Motor neuron (in vitro differentiated cells): Measurements from ENCODE around the gene PPM1L. TPM values are rescaled to one million over a fixed set of nuclear protein-coding genes. Genes with fewer than 3 reads are reported as not detected.
"Not testable (repeated sequence)": the region's sequence is repeated elsewhere in the genome, so short reads cannot be mapped to it uniquely, and the experiment has no call there.

ENCODE experiments used
- ATAC-seq, 8 experiments: fragments of 200-7000 bp; cut with Tn5 transposase; replicated peaks in 6 of 8; 2 replicates each; pipeline ENCODE4 v1.8.0; 2021; ENCODE audit warnings: mild to moderate bottlenecking in 8 of 8, moderate library complexity in 8 of 8
- H3K27ac ChIP-seq, 2 donors: fragments of 250-450 bp; sonication (Bioruptor Pico); 2 replicates each; pipeline ENCODE4 v1.9.0; 2021; ENCODE audit warnings: antibody characterized with exemption in 2 of 2, mild to moderate bottlenecking in 2 of 2, moderate library complexity in 1 of 2
- H3K4me1 ChIP-seq, 2 donors: fragments of 250-450 bp; sonication (Bioruptor Pico); replicated peaks in 1 of 2; 2 replicates each; pipeline ENCODE4 v1.6.1; 2021; ENCODE audit warnings: antibody characterized with exemption in 2 of 2, mild to moderate bottlenecking in 2 of 2, moderate library complexity in 1 of 2
- H3K4me3 ChIP-seq, 5 donors: fragments of 250-450 bp; sonication (Bioruptor Pico); 2 replicates each; pipeline ENCODE4 v1.9.0; 2021; ENCODE audit warnings: antibody characterized with exemption in 5 of 5, mild to moderate bottlenecking in 5 of 5, moderate library complexity in 4 of 5
- WGBS, 10 experiments: fragments of 450-650 bp; shearing (Covaris generic); methylation state at CpG; one replicate each; pipeline ENCODE4 v1.0.0; 2022; 5-methylcytosine and 5-hydroxymethylcytosine counted together
- in situ Hi-C, 9 experiments: fragments of 400-800 bp; cut with MboI; loops; one replicate each; pipeline ENCODE4 v1.15.0; 2021; ENCODE audit warnings: low sequenced_read_pairs in 9 of 9, low pct_unique_long_range_greater_than_20kb in 2 of 9; ENCODE audit not compliant: unreplicated experiment in 9 of 9
- total RNA-seq, 8 experiments: library from RNA; unstranded; fragments of 300-600 nt; gene quantifications; 2 replicates each; pipeline versions ENCODE4 v1.2.3 to v1.2.4, GENCODE V29; 2022

PPM1L gene
- total RNA-seq: 10 to 100 TPM; 10.8 to 27.3 (median 22.1) TPM

DNA sequence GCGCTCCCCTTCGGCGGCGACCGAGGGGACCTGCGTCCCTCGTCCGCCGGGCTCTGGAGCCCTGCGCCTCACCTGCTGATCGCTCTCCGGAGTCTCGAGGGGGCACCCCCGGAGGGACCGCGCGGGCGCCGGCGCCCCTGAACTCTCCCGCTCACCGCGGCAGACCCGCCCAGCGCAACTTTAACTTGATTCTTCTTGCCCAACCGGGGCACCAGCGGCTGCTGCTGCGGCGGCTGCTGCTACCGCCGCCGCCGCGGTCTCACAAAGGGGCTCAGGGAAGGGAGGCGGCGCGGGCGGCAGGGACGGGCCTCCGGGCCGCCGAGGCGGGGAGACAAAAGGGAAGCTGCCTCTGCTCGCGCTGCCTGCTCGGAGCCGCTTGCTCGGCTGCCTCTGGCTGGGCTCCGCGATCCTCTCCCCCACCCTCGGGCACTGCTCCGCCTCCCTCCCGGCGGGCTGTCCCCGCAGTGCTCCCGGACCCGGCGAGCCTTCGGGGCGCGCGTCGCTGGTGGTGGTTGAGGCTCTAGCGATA is at the start of gene PPM1L:
PPM1L (plus strand) TSS at position 456 of the 529 bp plus-strand sequence.
- H3K4me1 ChIP-seq: peaks cover 10 to 31% of the 10 kb centered on the region in 2 donors
- peak within 1 kb of the TSS; percentile 57 to 75 (median 63) for H3K4me3 ChIP-seq
- in situ Hi-C loops: loop anchor here in 1 of 9 experiments (25.0 kb wide), 1 partner anchor 194 kb away; the partner anchor contains the start of gene KPNA4
- peak within 1 kb of the TSS; percentile 92 to 95 for H3K27ac ChIP-seq
- whole genome bisulfite sequencing, 10 experiments: 0 to 20% (median 7%) methylated on average over 1 to 4 of the region's 64 CpGs; no CpG with 5 or more reads in 7 of the 10 experiments
- peak; percentile 22 to 51 (median 40) for ATAC-seq

DNA sequence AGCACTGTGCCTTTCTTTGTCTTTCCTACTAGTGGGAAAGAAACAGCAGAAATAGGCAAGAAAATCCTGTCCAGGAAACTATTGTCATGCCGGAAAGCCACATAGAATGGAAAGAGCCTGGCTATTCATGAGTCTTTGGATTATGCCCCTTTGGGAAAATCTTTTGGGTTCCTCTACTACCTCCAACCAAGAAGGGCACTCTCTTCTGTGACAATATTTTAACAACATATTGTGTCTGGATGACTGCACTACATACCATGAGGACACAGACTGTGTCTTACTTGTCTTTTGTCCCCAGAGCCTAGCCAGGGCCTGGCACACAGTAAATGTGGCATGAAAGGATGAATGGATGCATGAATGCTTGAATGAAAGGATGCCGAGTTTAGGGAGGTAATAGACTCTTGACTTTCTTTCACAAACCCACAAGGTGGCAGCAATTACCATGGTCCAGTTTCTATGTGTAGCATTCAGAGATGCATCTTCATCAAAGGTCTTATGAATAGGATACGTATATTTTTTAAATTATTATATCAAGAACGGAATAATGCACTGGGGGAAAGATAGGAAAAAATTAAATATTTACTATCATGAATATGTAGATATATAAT is 48.7 kb upstream of the PPM1L start:
- no peaks in the 10 kb centered on the region for H3K4me1 ChIP-seq
- in situ Hi-C loops: loop anchor here in 7 of 9 experiments (25.0 kb wide), 3 partner anchors 230 to 730 kb away; no protein-coding TSS in a partner anchor
- no peak overlapping the region for H3K27ac ChIP-seq
- ATAC-seq: peak; percentile 52 to 91 (median 72)
- no peak overlapping the region for H3K4me3 ChIP-seq
- 0 to 45% (median 24%) methylated on average over 1 to 4 of the region's 4 CpGs; no CpG with 5 or more reads in 1 of the 10 experiments for WGBS, 10 experiments

DNA sequence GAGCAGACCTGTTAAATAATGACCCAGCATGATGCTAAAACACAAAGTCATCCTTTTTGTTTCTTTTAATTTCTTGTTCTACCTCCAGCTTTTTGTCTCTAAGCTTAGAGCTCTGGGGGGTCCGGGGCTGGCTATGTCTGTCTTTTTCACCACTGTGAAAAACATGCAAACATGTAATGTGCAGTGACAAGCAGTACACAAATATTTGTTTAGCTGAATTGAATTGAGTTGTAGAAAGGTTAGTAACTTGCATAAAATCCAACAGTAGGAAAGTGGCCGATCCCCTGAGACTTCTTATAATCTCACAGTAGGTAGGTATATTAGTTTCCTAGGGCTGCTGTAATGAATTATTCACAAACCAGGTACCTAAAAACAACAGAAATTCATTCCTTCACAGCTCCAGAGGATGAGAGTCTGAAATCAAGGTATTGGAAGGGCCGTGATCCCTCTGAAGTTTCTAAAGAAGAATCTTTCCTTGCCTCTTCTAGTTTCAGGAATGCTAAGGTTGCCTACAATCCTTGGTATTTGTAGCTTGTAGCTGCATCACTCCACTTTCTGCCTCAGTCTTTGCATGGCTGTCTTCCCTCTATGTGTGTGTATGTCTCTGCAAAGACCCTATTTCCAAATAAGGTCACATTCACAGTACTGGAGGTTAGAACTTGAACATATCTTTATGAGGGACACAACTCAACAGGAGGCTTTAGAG is 46.4 kb upstream of the PPM1L start:
- no peak for ATAC-seq
- Histone ChIP-seq H3K4me1 (no peaks in the 10 kb centered on the region), H3K4me3 (no peak overlapping the region), H3K27ac (no peak overlapping the region)
- in situ Hi-C loops: loop anchor here in 7 of 9 experiments (25.0 kb wide), 3 partner anchors 228 to 728 kb away; no protein-coding TSS in a partner anchor
- WGBS, 10 experiments: 29 to 100% (median 85%) methylated on average over 1 to 3 of the region's 3 CpGs; no CpG with 5 or more reads in 1 of the 10 experiments

DNA sequence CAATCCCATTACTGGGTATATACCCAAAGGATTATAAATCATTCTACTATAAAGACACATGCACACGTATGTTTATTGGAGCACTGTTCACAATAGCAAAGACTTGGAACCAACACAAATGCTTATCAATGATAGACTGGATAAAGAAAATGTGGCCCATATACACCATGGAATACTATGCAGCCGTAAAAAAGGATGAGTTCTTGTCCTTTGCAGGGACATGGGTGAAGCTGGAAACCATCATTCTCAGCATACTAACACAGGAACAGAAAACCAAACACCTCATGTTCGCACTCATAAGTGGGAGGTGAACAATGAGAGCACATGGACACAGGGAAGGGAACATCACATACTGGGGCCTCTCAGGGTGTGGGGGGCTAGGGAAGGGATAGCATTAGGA is 42.9 kb upstream of the PPM1L start:
- H3K4me1 ChIP-seq, H3K27ac ChIP-seq, H3K4me3 ChIP-seq, ATAC-seq: not testable (repeated sequence)
- WGBS, 10 experiments: 33 to 93% (median 58%) methylated on average over 1 to 2 of the region's 3 CpGs; no CpG with 5 or more reads in 6 of the 10 experiments
- in situ Hi-C loops: loop anchor here in 7 of 9 experiments (25.0 kb wide), 3 partner anchors 224 to 724 kb away; no protein-coding TSS in a partner anchor

DNA sequence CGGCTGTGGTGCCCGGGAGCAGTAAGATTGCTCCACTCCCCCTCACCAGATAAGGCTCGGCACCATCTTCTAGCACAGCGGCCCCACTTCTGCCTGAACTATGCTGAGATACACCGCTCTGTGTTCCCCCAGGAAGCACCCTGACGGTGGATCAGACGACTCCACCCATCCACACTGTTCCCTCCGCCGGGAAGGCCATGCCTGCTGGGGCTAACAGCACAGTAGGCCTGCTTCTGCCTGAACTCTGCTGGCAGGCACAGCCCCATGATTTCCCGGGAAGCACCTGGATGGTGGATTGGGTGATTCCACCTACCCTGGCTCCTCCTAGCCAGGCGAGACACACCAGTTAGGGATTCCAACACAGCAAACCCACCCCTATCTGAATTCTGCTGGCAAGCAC is 36.3 kb upstream of the PPM1L start:
- Histone ChIP-seq H3K4me3 (no peak overlapping the region), H3K27ac (no peak overlapping the region), H3K4me1 (no peaks in the 10 kb centered on the region)
- in situ Hi-C loops: loop anchor here in 7 of 9 experiments (25.0 kb wide), 3 partner anchors 218 to 718 kb away; no protein-coding TSS in a partner anchor
- 40 to 100% (median 80%) methylated on average over 1 to 5 of the region's 11 CpGs; no CpG with 5 or more reads in 4 of the 10 experiments for WGBS, 10 experiments
- ATAC-seq: no peak

DNA sequence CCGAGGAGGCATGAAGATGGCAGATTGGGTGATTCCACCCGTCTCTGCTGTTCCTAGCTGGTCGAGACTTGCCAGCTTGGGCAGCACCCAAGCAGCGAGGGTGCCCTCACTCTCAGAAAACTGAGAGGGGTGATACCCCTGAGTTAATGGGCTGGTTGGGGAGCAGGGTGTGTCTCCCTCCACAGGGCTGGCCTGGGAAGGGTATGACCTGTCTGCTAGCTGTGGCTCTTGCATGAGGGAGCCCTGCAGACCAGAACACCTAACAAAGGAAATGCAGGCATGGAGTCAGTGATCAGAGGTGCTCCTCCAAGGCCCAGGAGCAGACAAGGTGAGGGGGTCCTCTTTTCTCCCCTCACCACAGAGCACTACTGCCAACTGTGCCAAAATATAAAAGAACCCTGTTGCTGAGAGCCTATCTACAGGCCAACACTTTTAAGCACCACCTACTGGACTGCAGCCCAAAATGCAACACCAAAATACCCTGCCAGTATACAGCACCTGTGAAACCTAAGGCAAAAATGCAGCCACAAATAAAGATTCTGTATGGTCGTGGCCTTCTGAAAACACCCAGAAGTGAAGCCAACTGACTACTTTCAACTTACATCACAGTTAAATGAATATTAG is 35.8 kb upstream of the PPM1L start:
- no peaks in the 10 kb centered on the region for H3K4me1 ChIP-seq
- in situ Hi-C loops: loop anchor here in 7 of 9 experiments (25.0 kb wide), 3 partner anchors 217 to 717 kb away; no protein-coding TSS in a partner anchor
- no peak overlapping the region for H3K4me3 ChIP-seq
- peak in 1 of 8 experiments; percentile 35 for ATAC-seq
- no peak overlapping the region for H3K27ac ChIP-seq
- 40 to 83% (median 58%) methylated on average over 1 to 3 of the region's 5 CpGs; no CpG with 5 or more reads in 4 of the 10 experiments for WGBS, 10 experiments

DNA sequence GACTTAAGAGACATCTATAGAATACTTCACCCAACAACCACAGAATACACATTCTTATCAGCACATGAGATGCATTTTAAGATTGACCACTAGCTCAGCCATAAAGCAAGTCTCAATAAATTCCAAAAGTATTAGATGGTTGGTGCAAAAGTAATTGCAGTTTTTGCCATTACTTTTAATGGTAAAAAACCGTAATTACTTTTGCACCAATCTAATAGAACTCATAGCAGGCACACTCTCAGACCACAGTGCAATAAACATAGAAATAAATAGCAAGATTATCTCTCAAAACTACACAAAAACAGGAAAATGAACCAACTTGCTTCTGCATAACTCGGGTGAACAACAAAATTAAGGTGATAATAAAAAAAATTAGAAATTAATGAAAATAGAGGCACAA is 33.7 kb upstream of the PPM1L start:
- H3K4me3 ChIP-seq: no peak overlapping the region
- H3K27ac ChIP-seq: no peak overlapping the region
- in situ Hi-C loops: loop anchor here in 7 of 9 experiments (25.0 kb wide), 3 partner anchors 215 to 715 kb away; no protein-coding TSS in a partner anchor
- ATAC-seq: no peak
- no peaks in the 10 kb centered on the region for H3K4me1 ChIP-seq
- WGBS, 10 experiments: 0 to 92% (median 67%) methylated on average over 1 to 2 of the region's 2 CpGs

DNA sequence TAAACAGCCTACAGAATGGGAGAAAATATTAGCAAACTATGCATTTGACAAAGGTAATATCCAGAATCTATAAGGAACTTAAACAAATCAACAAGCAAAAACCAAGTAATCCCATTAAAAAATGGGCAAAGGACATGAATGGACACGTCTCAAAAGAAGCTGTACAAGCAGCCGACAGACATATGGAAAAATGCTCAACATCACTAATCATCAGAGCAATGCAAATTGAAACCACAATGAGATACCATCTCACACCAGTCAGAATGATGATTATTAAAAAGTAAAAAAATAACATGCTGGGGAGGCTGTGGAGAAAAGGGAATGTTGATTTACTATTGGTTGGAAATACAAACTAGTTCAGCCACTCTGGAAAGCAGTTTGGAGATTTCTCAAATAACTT is 30.7 kb upstream of the PPM1L start:
- no peaks in the 10 kb centered on the region for H3K4me1 ChIP-seq
- no peak overlapping the region for H3K4me3 ChIP-seq
- WGBS, 10 experiments: 6 to 100% (median 81%) methylated on average over 1 to 2 of the region's 2 CpGs; no CpG with 5 or more reads in 3 of the 10 experiments
- ATAC-seq: peak in 2 of 8 experiments; percentile 55 to 65
- in situ Hi-C loops: no loop called here
- no peak overlapping the region for H3K27ac ChIP-seq

DNA sequence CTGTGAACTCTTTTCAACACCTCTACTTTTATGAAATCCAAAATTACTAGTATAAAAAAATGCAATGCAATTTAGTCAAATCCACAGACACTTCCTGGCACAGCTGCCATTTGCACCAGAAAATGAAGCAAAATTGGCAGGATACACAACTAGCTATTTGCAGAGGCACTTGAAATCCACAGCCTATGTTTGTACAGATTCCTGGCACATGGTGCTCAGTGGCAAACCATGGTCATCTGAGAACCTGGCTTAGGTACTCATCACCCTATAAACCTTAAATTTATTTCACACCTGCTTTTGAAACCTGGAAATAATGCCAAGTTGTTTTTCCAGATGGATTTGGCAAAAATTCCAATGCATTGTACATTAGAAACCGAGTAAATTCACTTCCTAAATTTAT is 20.2 kb upstream of the PPM1L start:
- Histone ChIP-seq H3K27ac (no peak overlapping the region), H3K4me3 (no peak overlapping the region), H3K4me1 (no peaks in the 10 kb centered on the region)
- WGBS, 10 experiments: 0 to 67% (median 40%) methylated on average over 1 of the region's 1 CpG; no CpG with 5 or more reads in 5 of the 10 experiments
- no peak for ATAC-seq
- in situ Hi-C loops: no loop called here

DNA sequence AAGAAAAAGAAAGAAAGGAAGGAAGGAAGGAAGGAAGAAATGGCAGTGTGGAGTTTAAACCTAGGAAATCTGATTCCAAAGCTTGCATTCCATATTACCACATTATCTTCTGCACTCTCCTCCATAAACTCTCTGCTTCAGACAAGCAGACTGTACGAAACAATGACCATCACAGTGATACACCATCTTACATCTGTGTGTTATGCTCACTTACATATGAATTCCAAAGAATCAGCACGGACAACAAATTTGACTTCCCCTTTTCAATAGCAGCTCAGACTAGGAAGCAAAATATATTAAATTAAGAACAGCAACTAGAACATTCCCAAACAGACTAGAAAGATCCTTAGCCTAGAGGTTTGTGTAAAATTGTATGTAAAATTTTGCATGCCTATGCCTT is 18.0 kb upstream of the PPM1L start:
- whole genome bisulfite sequencing, 10 experiments: 25 to 100% (median 70%) methylated on average over 1 to 2 of the region's 2 CpGs
- Histone ChIP-seq H3K4me3 (no peak overlapping the region), H3K27ac (no peak overlapping the region), H3K4me1 (no peaks in the 10 kb centered on the region)
- in situ Hi-C loops: no loop called here
- ATAC-seq: no peak

DNA sequence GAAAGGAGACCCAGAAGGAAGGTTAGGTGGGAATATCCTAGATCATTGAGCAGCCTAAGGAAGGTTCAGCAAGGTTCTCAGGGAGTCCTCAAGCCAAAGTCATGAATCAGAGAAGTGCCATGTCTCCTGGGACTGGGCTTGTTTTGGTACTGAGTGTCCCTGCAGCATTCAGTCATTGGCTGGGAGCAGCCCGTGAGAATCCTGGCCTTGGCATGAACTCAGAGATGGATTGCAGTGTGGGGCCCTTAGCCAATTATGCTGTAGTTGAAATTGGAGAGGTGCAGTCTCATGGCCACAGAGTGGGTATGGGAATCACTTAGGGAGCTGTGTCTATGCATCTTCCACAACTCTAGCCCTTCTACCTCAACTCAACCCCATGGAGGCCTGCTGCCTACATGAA is 17.0 kb upstream of the PPM1L start:
- ATAC-seq: peak in 3 of 8 experiments; percentile 26 to 91 (median 31)
- 0 to 67% (median 20%) methylated on average over 1 of the region's 1 CpG; no CpG with 5 or more reads in 7 of the 10 experiments for WGBS, 10 experiments
- Histone ChIP-seq H3K27ac (no peak overlapping the region), H3K4me3 (no peak overlapping the region), H3K4me1 (no peaks in the 10 kb centered on the region)
- in situ Hi-C loops: no loop called here

DNA sequence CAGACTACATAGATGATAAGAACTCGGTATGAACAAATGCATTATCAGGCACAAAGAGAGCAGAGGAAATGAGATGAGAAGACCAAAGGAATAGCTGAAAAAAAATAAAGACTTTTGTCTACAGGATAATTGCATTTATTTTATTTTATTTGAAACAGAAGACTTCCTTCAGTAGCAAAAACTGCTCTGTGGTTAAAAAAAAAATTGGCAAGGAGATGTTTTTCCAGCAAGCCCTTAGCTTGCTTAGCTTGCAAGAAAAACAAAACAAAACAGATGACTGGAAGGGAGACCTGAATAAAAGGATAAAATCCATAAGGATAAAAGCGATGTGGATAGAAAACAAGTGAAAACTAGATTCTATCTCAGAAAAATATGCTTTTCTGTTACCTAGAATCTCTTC is 9.1 kb upstream of the PPM1L start:
- WGBS, 10 experiments: 0 to 100% (median 71%) methylated on average over 1 to 2 of the region's 2 CpGs
- in situ Hi-C loops: no loop called here
- no peak overlapping the region for H3K4me3 ChIP-seq
- H3K4me1 ChIP-seq: no peaks in the 10 kb centered on the region
- ATAC-seq: no peak
- no peak overlapping the region for H3K27ac ChIP-seq
